Activated naive CD4-positive, alpha-beta T cell treated with anti-CD3 and anti-CD28 coated beads, Interleukin-2, amount 50 U/mL, for 72 hours (primary cell): ENCODE data around the gene GTPBP3. TPM values are rescaled to one million over a fixed set of nuclear protein-coding genes. Genes with fewer than 3 reads are reported as not detected.

ENCODE experiments used
- ATAC-seq, 2 donors: fragments of 150-1000 bp; cut with Tn5 transposase; 2 replicates each; pipeline ENCODE4 v1.10.0; 2021; ENCODE audit warnings: mild to moderate bottlenecking in 2 of 2, moderate library complexity in 2 of 2
- DNase-seq, 2 donors: peaks; one replicate each; pipeline ENCODE4 v3.0.0; 2021 to 2022; ENCODE audit warnings: low spot score in 2 of 2
- H3K27ac Mint-ChIP-seq, 2 donors: one replicate each; pipeline ENCODE4 v1.8.0; 2022; ENCODE audit warnings: mild to moderate bottlenecking in 2 of 2, mixed read lengths in 2 of 2
- H3K36me3 Mint-ChIP-seq, 2 donors: one replicate each; pipeline ENCODE4 v1.8.0; 2022; ENCODE audit warnings: mixed read lengths in 2 of 2
- H3K9me3 Mint-ChIP-seq, 2 donors: one replicate each; pipeline ENCODE4 v1.8.0; 2022; ENCODE audit warnings: mixed read lengths in 2 of 2
- total RNA-seq, 2 donors: library from RNA; stranded (reverse); gene quantifications; one replicate each; pipeline ENCODE4 v1.2.3, GENCODE V29; 2022

Gene GTPBP3
- total RNA-seq, 2 donors from 2014 or later, result 11.1 to 46.1 TPM

DNA sequence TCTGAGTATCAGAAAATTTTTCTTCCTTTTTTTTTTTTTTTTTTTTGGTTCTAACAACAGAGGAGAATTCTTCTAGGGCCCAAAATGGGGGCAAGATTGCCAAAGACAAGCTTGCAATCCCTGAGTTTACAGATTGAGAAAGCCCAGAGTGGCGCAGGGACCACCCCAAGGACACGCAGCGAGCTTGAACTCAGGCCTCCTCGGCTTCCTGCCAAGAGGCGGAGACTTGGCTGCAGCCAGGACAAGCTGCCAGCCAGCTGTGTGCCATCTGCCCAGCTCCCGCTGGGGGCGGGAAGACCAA lies 32.2 kb upstream of the GTPBP3 start:
- Mint-ChIP-seq H3K27ac (peak overlapping the region in 1 of 2 donors; percentile 92), H3K36me3 (peaks cover 4 to 8% of the 10 kb centered on the region in 2 donors), H3K9me3 (no peaks in the 10 kb centered on the region)
- ATAC-seq, result no peak
- DNase-seq, result no peak

DNA sequence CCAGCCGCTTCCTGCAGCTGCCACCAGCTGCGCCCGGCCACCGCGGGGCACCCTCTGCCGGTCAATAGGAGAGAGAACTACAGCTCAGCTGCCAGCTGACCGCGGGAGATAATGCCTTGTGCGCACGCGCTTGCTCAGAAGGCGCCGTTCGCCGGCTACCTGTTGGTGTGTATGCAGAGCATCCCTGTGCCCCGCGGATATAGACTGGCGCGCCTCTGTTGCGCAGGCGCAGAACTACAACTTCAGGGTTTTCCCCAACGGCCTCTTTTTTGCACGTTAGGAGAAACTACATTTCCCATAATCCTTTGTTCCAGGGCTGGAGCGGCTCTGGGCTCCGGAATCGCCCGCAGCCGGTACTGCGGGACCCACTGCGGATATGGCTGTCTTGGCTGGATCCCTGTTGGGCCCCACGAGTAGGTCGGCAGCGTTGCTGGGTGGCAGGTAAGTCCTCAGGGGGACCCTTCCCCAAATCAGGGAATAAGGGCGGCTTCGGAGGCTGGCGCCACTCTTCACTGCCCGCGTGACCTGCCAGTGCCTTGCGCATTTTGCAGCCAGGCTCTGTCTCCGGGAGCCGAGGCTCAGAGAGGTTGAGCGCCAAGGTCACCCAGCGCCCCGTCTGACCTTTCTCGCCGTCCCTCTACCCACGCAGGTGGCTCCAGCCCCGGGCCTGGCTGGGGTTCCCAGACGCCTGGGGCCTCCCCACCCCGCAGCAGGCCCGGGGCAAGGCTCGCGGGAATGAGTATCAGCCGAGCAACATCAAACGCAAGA lies 31.7 kb upstream of the GTPBP3 start, which contains the start of gene MRPL34:
MRPL34 (plus strand) TSS at position 356 of the 768 bp plus-strand sequence; CDS start at position 377, 21 bp downstream.
- DNase-seq, result peak; percentile 91 to 99
- Mint-ChIP-seq H3K36me3 (peaks cover 6 to 12% of the 10 kb centered on the region in 2 donors), H3K27ac (peak within 1 kb of the TSS; percentile 92 to 93), H3K9me3 (no peaks in the 10 kb centered on the region)
- peak; percentile 70 to 72 for ATAC-seq

DNA sequence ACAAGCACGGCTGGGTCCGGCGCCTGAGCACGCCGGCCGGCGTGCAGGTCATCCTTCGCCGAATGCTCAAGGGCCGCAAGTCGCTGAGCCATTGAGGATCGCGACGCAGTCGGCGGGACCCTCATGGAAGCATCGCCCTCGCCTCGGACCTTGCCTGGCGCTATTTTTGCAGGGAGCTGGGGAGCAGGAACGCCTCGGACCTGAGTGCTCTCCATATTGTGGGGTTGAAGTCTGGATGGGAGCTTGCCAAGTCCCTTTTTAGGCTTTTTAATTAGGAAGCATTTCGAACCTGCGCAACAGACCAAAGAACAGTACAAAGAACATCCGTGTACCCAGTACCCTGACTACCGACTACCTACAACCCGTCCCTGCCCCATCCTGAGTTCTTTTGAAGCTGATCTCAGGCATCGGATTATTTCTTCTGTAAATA lies 31.1 kb upstream of the GTPBP3 start:
- ATAC-seq (no peak), DNase-seq (no peak)
- Mint-ChIP-seq H3K9me3 (no peaks in the 10 kb centered on the region), H3K27ac (peak overlapping the region; percentile 92 to 93), H3K36me3 (peaks cover 6 to 12% of the 10 kb centered on the region in 2 donors)

DNA sequence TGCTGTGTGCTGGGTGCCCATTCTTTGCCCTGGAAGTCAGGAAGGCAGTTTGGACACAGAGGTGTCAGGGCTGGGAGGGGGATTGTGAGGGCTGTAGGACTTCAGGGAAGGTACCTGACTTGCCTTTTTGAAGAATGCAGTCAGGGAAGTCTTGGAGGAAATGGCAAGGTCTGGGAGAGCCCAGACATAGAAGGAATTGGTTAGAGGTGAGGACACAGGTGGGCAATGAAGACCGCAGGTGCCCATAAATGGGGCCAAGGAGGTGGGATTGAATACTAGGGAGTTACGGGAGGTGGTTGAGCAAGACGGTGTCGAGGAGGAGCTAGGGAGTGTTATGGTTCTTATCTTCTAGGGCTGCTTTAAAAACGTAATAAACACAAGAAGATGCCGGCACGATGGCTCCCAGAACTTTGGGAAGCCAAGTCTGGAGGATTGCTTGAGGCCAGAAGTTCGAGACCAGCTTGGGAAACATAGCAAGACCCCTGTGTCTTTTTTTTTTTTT lies 29.4 kb upstream of the GTPBP3 start:
- no peak for ATAC-seq
- no peak for DNase-seq
- no peaks in the 10 kb centered on the region for H3K9me3 Mint-ChIP-seq
- H3K36me3 Mint-ChIP-seq, result peaks cover 6 to 16% of the 10 kb centered on the region in 2 donors
- H3K27ac Mint-ChIP-seq, result peak overlapping the region; percentile 16 to 92

DNA sequence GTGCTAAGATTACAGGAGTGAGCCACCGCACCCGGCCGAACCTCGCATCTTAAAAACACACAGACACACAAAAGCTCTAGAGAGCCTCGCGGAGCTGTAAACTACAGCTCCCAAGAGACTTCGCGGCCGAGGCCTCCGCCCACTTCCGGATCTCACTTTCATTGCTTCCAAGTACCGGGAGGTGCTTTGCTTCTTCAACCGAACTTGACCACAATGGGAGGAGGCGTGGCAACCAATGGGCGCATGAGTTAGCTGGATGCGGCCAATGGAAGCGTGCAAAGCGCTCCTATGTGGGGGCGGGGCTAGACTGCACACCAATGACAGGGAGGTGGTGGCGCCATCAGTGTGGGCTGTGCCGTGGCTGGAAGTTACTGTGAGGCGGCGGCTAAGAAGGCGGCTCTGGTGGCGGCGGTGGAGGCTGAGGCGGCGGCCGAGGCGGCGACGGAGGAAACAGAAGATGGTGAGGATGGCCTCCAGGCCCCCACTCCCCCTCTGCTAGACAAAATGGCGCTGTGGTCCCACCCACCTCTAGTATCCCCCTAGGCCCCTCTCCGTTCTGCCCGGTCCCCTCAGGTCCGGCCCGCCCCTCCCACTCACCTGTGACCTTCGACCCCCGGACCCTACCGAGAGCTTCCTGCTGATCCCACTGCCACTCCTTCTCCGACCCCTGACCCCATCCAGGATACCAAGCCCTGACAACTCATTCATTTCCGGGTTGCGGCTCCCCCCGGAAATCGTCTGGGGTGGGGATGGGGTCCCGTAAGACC lies 28.0 kb upstream of the GTPBP3 start, which contains the start of gene DDA1:
DDA1 (plus strand) TSS at position 366 of the 767 bp plus-strand sequence; CDS start at position 458, 92 bp downstream.
- H3K9me3 Mint-ChIP-seq, result no peaks in the 10 kb centered on the region
- peak within 1 kb of the TSS; percentile 89 to 93 for H3K27ac Mint-ChIP-seq

DNA sequence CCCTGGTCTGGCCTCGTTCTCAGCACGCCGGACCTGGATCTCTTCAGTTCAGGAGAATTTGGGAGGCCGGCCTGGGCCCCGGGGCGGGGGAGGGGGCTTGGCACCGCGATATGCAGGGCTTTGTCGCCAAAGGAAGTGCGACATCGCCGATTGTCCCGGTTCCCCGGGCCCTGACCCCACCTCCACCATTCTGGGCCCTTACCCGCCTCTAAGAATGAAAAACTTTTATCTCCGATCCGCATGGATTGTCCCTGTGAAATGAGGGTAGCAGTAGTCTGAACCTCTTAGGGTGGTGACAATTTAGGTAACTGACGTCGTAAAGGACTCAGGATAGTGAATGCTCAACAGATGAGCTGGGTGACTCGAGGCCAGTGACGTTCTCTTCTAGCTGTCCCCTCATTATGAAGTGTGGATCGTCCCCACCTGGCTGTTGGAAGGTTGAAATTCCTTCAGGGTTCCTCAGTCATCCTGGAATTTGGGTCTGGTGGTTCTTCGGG lies 27.3 kb upstream of the GTPBP3 start:
- peak overlapping the region; percentile 89 to 93 for H3K27ac Mint-ChIP-seq
- no peak for DNase-seq

More for the DNA sequence above, 28.0 kb upstream of the GTPBP3 start, which contains the start of gene DDA1:
- peak; percentile 79 to 87 for ATAC-seq
- peaks cover 6 to 16% of the 10 kb centered on the region in 2 donors for H3K36me3 Mint-ChIP-seq
- peak; percentile 97 to 99 for DNase-seq

DNA sequence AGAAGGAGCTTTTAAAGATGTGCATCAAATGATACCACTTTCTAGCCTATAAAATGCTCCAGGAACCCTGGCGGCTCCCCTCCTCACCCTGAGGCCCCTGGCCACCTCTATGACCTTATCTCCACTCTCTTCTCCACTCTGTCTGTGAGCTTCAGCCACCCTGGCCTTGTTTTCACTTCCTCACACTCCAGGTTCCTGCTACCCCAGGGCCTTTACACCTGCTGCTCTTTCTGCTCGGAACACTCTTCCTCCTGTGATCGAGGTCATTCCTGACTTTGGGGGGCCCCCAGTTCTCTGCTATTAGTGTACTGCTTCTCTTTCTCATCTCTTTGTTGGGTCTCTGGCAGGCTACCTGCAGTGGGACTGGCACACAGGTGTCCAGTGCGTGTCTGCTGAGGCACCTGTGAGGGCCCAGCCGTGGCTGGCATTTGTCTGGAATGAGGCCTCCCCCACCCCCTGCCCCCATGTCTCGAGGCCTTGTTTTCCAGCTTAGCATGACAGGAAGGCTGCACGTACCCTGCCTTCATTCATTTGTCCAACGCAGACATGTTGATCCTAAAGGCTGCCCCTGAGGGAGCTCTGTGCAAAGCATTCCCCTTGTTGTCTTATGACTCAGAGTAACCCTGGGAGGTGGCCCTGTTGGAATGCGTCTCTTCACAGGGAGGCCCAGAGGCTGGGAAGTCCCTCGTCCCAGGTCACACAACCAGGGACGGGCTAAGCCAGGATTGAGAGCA lies 25.7 kb upstream of the GTPBP3 start:
- Mint-ChIP-seq H3K27ac (peak overlapping the region; percentile 6 to 89), H3K9me3 (no peaks in the 10 kb centered on the region), H3K36me3 (peaks cover 13 to 17% of the 10 kb centered on the region in 2 donors)
- no peak for ATAC-seq
- no peak for DNase-seq

More for the DNA sequence above, 27.3 kb upstream of the GTPBP3 start:
- H3K36me3 Mint-ChIP-seq, result peaks cover 6 to 16% of the 10 kb centered on the region in 2 donors
- H3K9me3 Mint-ChIP-seq, result no peaks in the 10 kb centered on the region
- ATAC-seq, result no peak

DNA sequence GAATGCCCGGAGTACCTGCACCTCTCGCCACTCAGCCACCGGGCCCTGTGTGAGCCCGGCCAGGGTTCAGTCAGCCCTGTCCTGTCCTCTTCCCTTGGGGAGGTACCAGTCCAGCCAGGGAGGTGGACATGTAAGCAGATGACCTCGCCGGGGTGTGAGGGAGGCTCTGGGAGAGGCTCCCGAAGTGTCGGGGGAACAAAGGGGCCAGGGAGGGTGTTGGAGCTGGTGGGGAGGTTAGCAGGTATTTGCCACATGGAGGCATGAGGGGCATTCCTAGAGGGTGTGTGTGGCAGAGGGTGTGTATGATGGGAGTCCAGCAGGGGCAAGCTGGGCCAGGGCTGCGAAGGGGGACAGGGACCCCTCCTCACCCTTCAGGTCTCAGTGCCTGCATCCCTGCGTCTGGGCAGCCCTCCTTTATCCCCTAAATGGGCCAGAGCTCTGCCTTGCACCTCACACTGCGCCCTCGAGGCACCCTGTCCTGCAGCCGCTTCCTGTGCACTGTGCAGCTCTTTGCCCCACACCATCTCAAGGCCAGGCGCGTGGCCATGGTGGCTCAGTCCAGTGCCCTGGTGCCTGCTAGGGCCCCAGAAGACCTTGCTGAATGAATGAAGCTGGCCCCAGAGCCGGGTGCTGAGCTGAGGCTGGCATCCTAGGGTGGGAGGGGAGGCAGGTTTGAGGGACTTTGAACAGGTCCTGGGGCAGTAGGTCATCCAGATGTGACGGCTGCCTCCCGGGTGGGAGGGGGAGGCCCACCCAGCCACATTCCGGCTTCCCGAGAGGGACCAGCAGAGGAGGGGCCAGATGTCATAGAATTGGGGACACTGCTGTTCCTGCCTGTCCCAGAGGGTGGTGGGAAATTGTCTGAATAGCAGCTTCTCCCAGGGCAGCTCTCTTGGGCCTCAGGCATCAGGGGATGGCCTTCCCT lies 24.9 kb upstream of the GTPBP3 start:
- peak overlapping the region in 1 of 2 donors; percentile 89 for H3K27ac Mint-ChIP-seq
- H3K36me3 Mint-ChIP-seq, result peaks cover 13 to 17% of the 10 kb centered on the region in 2 donors
- no peaks in the 10 kb centered on the region for H3K9me3 Mint-ChIP-seq
- ATAC-seq (no peak), DNase-seq (no peak)

DNA sequence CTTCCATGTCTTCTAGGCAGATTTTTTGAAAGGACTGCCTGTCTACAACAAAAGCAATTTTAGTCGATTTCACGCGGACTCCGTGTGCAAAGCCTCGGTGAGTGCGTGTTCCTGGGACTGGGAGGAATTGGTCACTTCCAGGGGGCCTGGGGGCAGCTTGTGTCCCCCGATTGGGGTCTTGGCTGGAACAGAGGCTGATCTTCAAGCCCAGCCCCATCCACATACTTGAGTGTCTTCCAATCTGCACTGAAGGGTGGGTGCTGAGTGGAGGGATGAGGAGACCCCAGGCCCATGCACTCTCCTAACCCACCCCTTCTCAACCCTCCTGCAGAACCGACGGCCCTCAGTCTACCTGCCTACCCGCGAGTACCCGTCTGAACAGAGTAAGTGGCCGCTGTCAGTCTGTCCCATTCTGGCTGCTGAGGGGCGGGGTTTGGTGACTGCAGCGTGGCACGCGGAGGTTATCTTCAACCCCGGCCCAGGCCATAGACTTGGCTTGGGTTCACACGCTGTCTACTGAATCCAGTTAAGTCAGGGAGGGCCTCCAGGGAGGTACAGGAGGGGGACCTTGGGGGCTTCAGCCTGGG lies 23.3 kb upstream of the GTPBP3 start:
- DNase-seq, result no peak
- H3K9me3 Mint-ChIP-seq, result no peaks in the 10 kb centered on the region
- H3K27ac Mint-ChIP-seq, result no peak overlapping the region
- ATAC-seq, result no peak
- peaks cover 13 to 17% of the 10 kb centered on the region in 2 donors for H3K36me3 Mint-ChIP-seq

DNA sequence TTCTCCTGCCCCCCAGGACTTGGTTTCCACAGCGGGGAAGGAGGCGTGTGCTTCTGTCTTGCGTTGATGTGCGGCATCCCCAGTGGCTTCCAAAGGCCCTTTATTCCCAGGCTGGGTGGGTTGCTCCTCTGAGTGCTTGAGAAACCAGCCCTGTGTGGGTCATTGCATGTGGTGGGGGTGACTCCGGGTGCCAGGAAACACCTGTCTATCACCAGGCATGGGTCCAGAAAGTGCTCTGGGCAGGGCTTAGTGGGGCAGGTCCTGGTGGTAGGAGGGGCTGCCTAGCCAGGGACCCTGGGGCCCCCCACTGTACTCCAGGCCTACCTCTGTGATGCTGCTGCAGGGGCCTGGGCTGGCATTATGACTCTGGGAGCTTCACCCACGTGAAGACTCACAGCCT lies 18.4 kb upstream of the GTPBP3 start:
- Mint-ChIP-seq H3K9me3 (no peaks in the 10 kb centered on the region), H3K36me3 (peaks cover 7 to 10% of the 10 kb centered on the region in 2 donors), H3K27ac (peak overlapping the region in 1 of 2 donors; percentile 44)
- ATAC-seq (no peak), DNase-seq (no peak)

DNA sequence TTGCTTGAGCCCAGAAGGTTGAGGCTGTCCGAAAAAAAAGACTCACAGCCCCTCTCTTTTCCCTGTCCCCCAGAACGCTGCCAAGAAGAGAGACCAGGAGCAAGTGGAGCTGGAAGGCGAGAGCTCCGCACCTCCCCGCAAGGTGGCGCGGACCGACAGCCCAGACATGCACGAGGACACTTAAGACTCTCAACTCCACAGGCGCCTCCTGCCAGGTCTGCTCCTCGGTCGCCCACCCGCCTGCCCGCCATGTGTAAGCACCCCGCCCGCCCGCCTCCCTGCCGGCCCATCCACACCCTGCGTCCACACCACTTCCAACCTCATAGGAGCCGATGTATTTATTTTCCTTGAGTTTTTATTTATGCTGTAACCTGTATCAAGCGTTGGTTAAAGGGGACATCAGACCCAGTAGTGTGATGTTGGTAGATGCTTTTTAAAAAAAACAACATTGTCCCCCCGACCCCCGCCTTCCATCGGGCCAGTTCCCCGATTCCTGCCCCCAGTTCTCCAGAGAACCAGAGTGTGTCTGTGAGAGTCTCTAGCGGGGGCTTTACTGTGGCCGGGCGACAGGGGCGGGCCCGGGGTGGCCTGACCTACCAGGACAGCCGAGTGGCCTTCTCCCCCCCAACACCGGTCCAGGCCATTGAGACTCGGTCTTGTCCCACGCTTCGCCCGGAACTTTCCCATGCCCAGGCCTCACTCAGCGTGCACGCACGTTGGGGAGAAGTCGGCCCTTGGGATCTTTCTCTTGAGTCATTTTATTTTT lies 17.7 kb upstream of the GTPBP3 start:
- H3K36me3 Mint-ChIP-seq, result peaks cover 7 to 10% of the 10 kb centered on the region in 2 donors
- ATAC-seq (no peak), DNase-seq (no peak)
- peak overlapping the region in 1 of 2 donors; percentile 44 for H3K27ac Mint-ChIP-seq
- no peaks in the 10 kb centered on the region for H3K9me3 Mint-ChIP-seq

DNA sequence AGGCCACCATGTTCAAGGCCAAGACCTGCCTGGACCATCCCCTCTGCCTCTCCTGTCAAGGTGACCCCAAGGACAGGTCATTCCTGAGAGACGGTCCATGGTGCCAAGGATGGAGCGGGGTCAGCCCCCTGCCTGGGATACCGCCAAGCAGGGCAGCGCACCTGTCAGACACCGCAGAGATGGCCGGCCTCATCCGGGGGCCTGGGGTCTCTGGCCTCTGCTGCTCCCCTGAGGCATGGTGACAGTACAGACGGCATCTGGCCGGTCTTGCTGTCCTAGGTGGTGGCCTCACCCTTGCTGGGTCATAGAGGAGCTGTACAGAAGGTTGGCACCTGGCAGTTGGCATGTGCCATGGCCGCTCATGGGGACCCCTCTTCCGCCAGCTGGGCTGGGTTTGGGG lies 16.9 kb upstream of the GTPBP3 start:
- no peaks in the 10 kb centered on the region for H3K9me3 Mint-ChIP-seq
- DNase-seq (no peak), ATAC-seq (no peak)
- H3K36me3 Mint-ChIP-seq, result peaks cover 7 to 10% of the 10 kb centered on the region in 2 donors
- no peak overlapping the region for H3K27ac Mint-ChIP-seq

DNA sequence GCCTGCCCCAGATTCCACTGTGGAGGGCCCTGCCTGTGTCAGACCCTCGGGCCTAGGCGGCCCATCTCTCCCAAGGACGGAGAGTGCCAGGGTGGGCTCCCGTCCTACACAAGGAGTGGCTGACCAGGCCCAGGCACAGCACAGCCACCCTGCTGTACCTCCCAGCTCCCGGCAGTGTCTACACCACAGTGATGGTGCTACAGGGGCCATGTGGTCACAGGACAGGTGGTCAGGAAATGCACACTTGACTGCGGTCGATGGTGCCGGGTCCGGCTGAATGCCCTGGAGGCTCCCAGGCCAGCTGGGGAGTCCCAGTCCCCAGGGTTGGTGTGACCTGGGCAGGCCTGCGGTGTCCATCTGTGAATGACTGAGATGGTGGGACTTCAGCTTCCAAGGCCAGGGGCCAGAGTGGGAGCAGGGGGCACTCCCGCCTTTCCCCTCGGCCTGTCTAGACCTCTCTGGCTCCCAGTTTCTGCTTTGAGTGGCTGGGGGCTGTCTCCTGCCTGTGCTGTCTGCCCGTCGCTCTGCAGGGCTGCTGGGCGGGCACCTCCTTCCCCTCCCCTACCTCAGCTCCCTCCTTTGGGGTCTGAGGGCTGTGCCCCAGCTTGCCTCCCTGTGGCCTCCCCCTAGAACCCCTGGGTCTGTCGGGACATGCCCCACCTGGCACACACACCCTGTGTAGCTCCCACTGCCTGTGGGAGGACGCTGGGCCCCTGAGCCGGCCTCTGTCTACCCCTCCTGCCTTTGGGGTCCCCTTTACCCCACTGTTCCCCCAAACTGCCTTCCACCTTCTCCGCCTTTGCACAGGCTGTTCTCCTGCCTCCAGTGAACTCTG lies 15.5 kb upstream of the GTPBP3 start:
- H3K9me3 Mint-ChIP-seq, result no peaks in the 10 kb centered on the region
- DNase-seq (no peak), ATAC-seq (peak in 1 of 2 donors; percentile 12)
- H3K27ac Mint-ChIP-seq, result peak overlapping the region; percentile 7 to 44
- H3K36me3 Mint-ChIP-seq, result peaks cover 0 to 5% of the 10 kb centered on the region in 2 donors

DNA sequence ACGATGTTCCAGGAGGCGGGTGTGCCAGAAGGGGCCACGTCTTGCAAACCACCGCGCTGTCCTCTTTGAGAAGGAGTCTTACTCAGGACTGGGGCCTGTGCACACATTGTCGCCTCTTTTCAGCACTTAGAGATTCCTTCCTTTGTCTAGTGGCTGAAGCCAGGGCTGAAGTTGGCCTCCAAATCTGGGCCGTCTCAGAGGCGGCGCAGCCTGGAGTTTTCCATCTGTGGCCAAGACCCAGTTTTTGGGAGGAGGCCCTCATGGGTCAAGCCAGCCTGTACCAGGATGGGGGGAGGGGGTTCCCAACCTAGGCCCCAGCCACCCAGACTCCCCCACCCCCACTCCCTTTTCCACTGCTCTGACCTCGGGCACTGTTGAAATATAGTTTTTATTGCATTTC lies 14.5 kb upstream of the GTPBP3 start:
- peak overlapping the region; percentile 7 to 72 for H3K27ac Mint-ChIP-seq
- H3K9me3 Mint-ChIP-seq, result no peaks in the 10 kb centered on the region
- DNase-seq (no peak), ATAC-seq (no peak)
- H3K36me3 Mint-ChIP-seq, result peaks cover 0 to 5% of the 10 kb centered on the region in 2 donors
